ENCODE measurements around the gene SRSF8.
"Not testable (repeated sequence)": the region's sequence is repeated elsewhere in the genome, so short reads cannot be mapped to it uniquely, and the experiment has no call there.

SRSF8 gene

GRCh38 chr11:95049122-95049521 lies 17.6 kb upstream of the SRSF8 start, which contains the start of gene KDM4F:
Gene KDM4F (plus strand): TSS chr11:95049422.
- H3K27me3 ChIP-seq (ENCODE audit: insufficient read depth, low read length); H3K36me3 ChIP-seq (ENCODE audit: insufficient read depth, low read depth, low read length); H3K4me1 ChIP-seq (ENCODE audit: insufficient read depth, low read length); H3K9me3 ChIP-seq (ENCODE audit: insufficient read depth, low read depth, low read length); H3K4me3 ChIP-seq (ENCODE audit: low read length); H3K27ac ChIP-seq (ENCODE audit: low read length); H3K9ac ChIP-seq (ENCODE audit: low read depth, low read length): not testable (repeated sequence)

- H3K4me1 ChIP-seq (ENCODE audit: insufficient read depth, low read length), result no peaks in the 10 kb centered on the region
- H3K9me3 ChIP-seq (ENCODE audit: insufficient read depth, low read depth, low read length), result no peaks in the 10 kb centered on the region
- no peak overlapping the region for H3K27ac ChIP-seq (ENCODE audit: low read length)
- no peak overlapping the region for H3K9ac ChIP-seq (ENCODE audit: low read depth, low read length)
- peaks cover 7% of the 10 kb centered on the region; the same call in 1 of the 2 replicates for H3K27me3 ChIP-seq (ENCODE audit: insufficient read depth, low read length)
- H3K4me3 ChIP-seq (ENCODE audit: low read length), result no peak overlapping the region
- H3K36me3 ChIP-seq (ENCODE audit: insufficient read depth, low read depth, low read length), result no peaks in the 10 kb centered on the region
Observed at GRCh38 chr11:95050595-95051202, 16.0 kb upstream of the SRSF8 start.

GRCh38 chr11:95054356-95054755 lies 12.4 kb upstream of the SRSF8 start:
- no peak overlapping the region for H3K4me3 ChIP-seq (ENCODE audit: low read length)
- no peak overlapping the region for H3K27ac ChIP-seq (ENCODE audit: low read length)
- H3K36me3 ChIP-seq (ENCODE audit: insufficient read depth, low read depth, low read length), result no peaks in the 10 kb centered on the region
- peaks cover 7% of the 10 kb centered on the region; the same call in 1 of the 2 replicates for H3K27me3 ChIP-seq (ENCODE audit: insufficient read depth, low read length)
- no peak overlapping the region for H3K9ac ChIP-seq (ENCODE audit: low read depth, low read length)
- H3K9me3 ChIP-seq (ENCODE audit: insufficient read depth, low read depth, low read length), result no peaks in the 10 kb centered on the region
- H3K4me1 ChIP-seq (ENCODE audit: insufficient read depth, low read length), result no peaks in the 10 kb centered on the region

GRCh38 chr11:95055283-95055897 lies 11.3 kb upstream of the SRSF8 start:
- Histone ChIP-seq H3K27ac (ENCODE audit: low read length) (no peak overlapping the region), H3K9me3 (ENCODE audit: insufficient read depth, low read depth, low read length) (no peaks in the 10 kb centered on the region), H3K36me3 (ENCODE audit: insufficient read depth, low read depth, low read length) (no peaks in the 10 kb centered on the region), H3K4me3 (ENCODE audit: low read length) (no peak overlapping the region), H3K27me3 (ENCODE audit: insufficient read depth, low read length) (peaks cover 7% of the 10 kb centered on the region; the same call in 1 of the 2 replicates), H3K4me1 (ENCODE audit: insufficient read depth, low read length) (no peaks in the 10 kb centered on the region), H3K9ac (ENCODE audit: low read depth, low read length) (no peak overlapping the region)

- no peak overlapping the region for H3K9ac ChIP-seq (ENCODE audit: low read depth, low read length)
- H3K9me3 ChIP-seq (ENCODE audit: insufficient read depth, low read depth, low read length), result no peaks in the 10 kb centered on the region
- H3K4me3 ChIP-seq (ENCODE audit: low read length), result no peak overlapping the region
- peaks cover 7% of the 10 kb centered on the region; the same call in 1 of the 2 replicates for H3K27me3 ChIP-seq (ENCODE audit: insufficient read depth, low read length)
- H3K36me3 ChIP-seq (ENCODE audit: insufficient read depth, low read depth, low read length), result no peaks in the 10 kb centered on the region
- H3K4me1 ChIP-seq (ENCODE audit: insufficient read depth, low read length), result no peaks in the 10 kb centered on the region
- no peak overlapping the region for H3K27ac ChIP-seq (ENCODE audit: low read length)
Observed at GRCh38 chr11:95057959-95058358, 8.8 kb upstream of the SRSF8 start.

- Histone ChIP-seq H3K9me3 (ENCODE audit: insufficient read depth, low read depth, low read length) (no peaks in the 10 kb centered on the region), H3K4me3 (ENCODE audit: low read length) (no peak overlapping the region), H3K9ac (ENCODE audit: low read depth, low read length) (no peak overlapping the region), H3K36me3 (ENCODE audit: insufficient read depth, low read depth, low read length) (no peaks in the 10 kb centered on the region), H3K27me3 (ENCODE audit: insufficient read depth, low read length) (peaks cover 7% of the 10 kb centered on the region; the same call in 1 of the 2 replicates), H3K27ac (ENCODE audit: low read length) (no peak overlapping the region), H3K4me1 (ENCODE audit: insufficient read depth, low read length) (no peaks in the 10 kb centered on the region)
Observed at GRCh38 chr11:95058621-95059020, 8.1 kb upstream of the SRSF8 start.

- no peaks in the 10 kb centered on the region for H3K9me3 ChIP-seq (ENCODE audit: insufficient read depth, low read depth, low read length)
- no peak overlapping the region for H3K4me3 ChIP-seq (ENCODE audit: low read length)
- H3K9ac ChIP-seq (ENCODE audit: low read depth, low read length), result no peak overlapping the region
- H3K27me3 ChIP-seq (ENCODE audit: insufficient read depth, low read length), result peaks cover 4% of the 10 kb centered on the region; the same call in 1 of the 2 replicates
- no peaks in the 10 kb centered on the region for H3K4me1 ChIP-seq (ENCODE audit: insufficient read depth, low read length)
- no peaks in the 10 kb centered on the region for H3K36me3 ChIP-seq (ENCODE audit: insufficient read depth, low read depth, low read length)
- no peak overlapping the region for H3K27ac ChIP-seq (ENCODE audit: low read length)
Observed at GRCh38 chr11:95059046-95059445, 7.7 kb upstream of the SRSF8 start.

- H3K27ac ChIP-seq (ENCODE audit: low read length), result no peak overlapping the region
- H3K4me3 ChIP-seq (ENCODE audit: low read length), result no peak overlapping the region
- H3K27me3 ChIP-seq (ENCODE audit: insufficient read depth, low read length), result no peaks in the 10 kb centered on the region; the same call in 1 of the 2 replicates
- peaks cover 5% of the 10 kb centered on the region; the same call in 1 of the 2 replicates for H3K4me1 ChIP-seq (ENCODE audit: insufficient read depth, low read length)
- H3K36me3 ChIP-seq (ENCODE audit: insufficient read depth, low read depth, low read length), result no peaks in the 10 kb centered on the region
- H3K9ac ChIP-seq (ENCODE audit: low read depth, low read length), result no peak overlapping the region
- no peaks in the 10 kb centered on the region for H3K9me3 ChIP-seq (ENCODE audit: insufficient read depth, low read depth, low read length)
Observed at GRCh38 chr11:95065336-95065735, 1.4 kb upstream of the SRSF8 start.

- Histone ChIP-seq H3K27ac (ENCODE audit: low read length) (no peak overlapping the region), H3K4me3 (ENCODE audit: low read length) (peak overlapping the region; percentile 95), H3K27me3 (ENCODE audit: insufficient read depth, low read length) (no peaks in the 10 kb centered on the region; the same call in 1 of the 2 replicates), H3K9me3 (ENCODE audit: insufficient read depth, low read depth, low read length) (no peaks in the 10 kb centered on the region), H3K36me3 (ENCODE audit: insufficient read depth, low read depth, low read length) (no peaks in the 10 kb centered on the region), H3K4me1 (ENCODE audit: insufficient read depth, low read length) (peaks cover 5% of the 10 kb centered on the region; the same call in 1 of the 2 replicates), H3K9ac (ENCODE audit: low read depth, low read length) (peak overlapping the region; percentile 88)
Observed at GRCh38 chr11:95067039-95067840, 521 bp downstream of the SRSF8 start.

GRCh38 chr11:95067841-95068219 lies 1.1 kb downstream of the SRSF8 start:
- H3K27ac ChIP-seq (ENCODE audit: low read length), result no peak overlapping the region

GRCh38 chr11:95068549-95068948 lies 1.8 kb downstream of the SRSF8 start:
- H3K27me3 ChIP-seq (ENCODE audit: insufficient read depth, low read length), result no peaks in the 10 kb centered on the region; the same call in 1 of the 2 replicates
- H3K27ac ChIP-seq (ENCODE audit: low read length), result no peak overlapping the region
- H3K9ac ChIP-seq (ENCODE audit: low read depth, low read length), result peak overlapping the region; percentile 88; the same call in 1 of the 2 replicates
- H3K4me1 ChIP-seq (ENCODE audit: insufficient read depth, low read length), result peaks cover 5% of the 10 kb centered on the region; the same call in 1 of the 2 replicates
- no peaks in the 10 kb centered on the region for H3K9me3 ChIP-seq (ENCODE audit: insufficient read depth, low read depth, low read length)
- peak overlapping the region; percentile 95 for H3K4me3 ChIP-seq (ENCODE audit: low read length)
- H3K36me3 ChIP-seq (ENCODE audit: insufficient read depth, low read depth, low read length), result no peaks in the 10 kb centered on the region

More at GRCh38 chr11:95067841-95068219, 1.1 kb downstream of the SRSF8 start:
- Histone ChIP-seq H3K9ac (ENCODE audit: low read depth, low read length) (peak overlapping the region; percentile 88), H3K27me3 (ENCODE audit: insufficient read depth, low read length) (no peaks in the 10 kb centered on the region; the same call in 1 of the 2 replicates), H3K4me1 (ENCODE audit: insufficient read depth, low read length) (peaks cover 5% of the 10 kb centered on the region; the same call in 1 of the 2 replicates), H3K9me3 (ENCODE audit: insufficient read depth, low read depth, low read length) (no peaks in the 10 kb centered on the region), H3K4me3 (ENCODE audit: low read length) (peak overlapping the region; percentile 95), H3K36me3 (ENCODE audit: insufficient read depth, low read depth, low read length) (no peaks in the 10 kb centered on the region)

Measured in iPS-20b (cell line).